Fibroblast of pulmonary artery (primary cell): ENCODE data around the gene GALNT13.

Experiments
- DNase-seq: peaks from one replicate; pipeline ENCODE4 v3.0.0-alpha.2; 2010; ENCODE audit warnings: low read depth
- H3K4me3 ChIP-seq: replicated peaks from 2 replicates; pipeline ENCODE4 v1.5.1; 2011; ENCODE audit warnings: low read depth, mild to moderate bottlenecking, control low read depth, low read length, moderate library complexity
- CTCF ChIP-seq: IDR thresholded peaks from 2 replicates; pipeline ENCODE4 v1.5.1; 2011; ENCODE audit warnings: mild to moderate bottlenecking, control low read depth, low read length, inconsistent platforms; ENCODE audit errors: missing control alignments

Gene GALNT13

GRCh38 chr2:154173164-154173563, 301.4 kb downstream of the GALNT13 start:
- no peak for DNase-seq
- TF ChIP-seq CTCF = no peak
- no peak overlapping the region for H3K4me3 ChIP-seq

- no peak for DNase-seq
- TF ChIP-seq CTCF = no peak
- H3K4me3 ChIP-seq = no peak overlapping the region
These were observed 302.2 kb downstream of the GALNT13 start for GRCh38 chr2:154173919-154174318.

- DNase-seq = no peak
- no peak overlapping the region for H3K4me3 ChIP-seq
- TF ChIP-seq CTCF = no peak
These were observed 310.3 kb downstream of the GALNT13 start for GRCh38 chr2:154182008-154182407.

- H3K4me3 ChIP-seq = no peak overlapping the region
- no peak for TF ChIP-seq CTCF
- DNase-seq = no peak
These were observed 316.2 kb downstream of the GALNT13 start for GRCh38 chr2:154187948-154188347.

GRCh38 chr2:154189953-154190352, 318.2 kb downstream of the GALNT13 start:
- no peak for DNase-seq
- no peak for TF ChIP-seq CTCF
- no peak overlapping the region for H3K4me3 ChIP-seq

GRCh38 chr2:154193246-154193645, 321.5 kb downstream of the GALNT13 start:
- DNase-seq = no peak

More at GRCh38 chr2:154193246-154193645, 321.5 kb downstream of the GALNT13 start:
- no peak overlapping the region for H3K4me3 ChIP-seq
- TF ChIP-seq CTCF = no peak
